IgD-negative memory B cell (primary cell): ENCODE data around the gene ADGRB3. TPM values are rescaled to one million over a fixed set of nuclear protein-coding genes. Genes with fewer than 3 reads are reported as not detected.
"Not testable (repeated sequence)": the region's sequence is repeated elsewhere in the genome, so short reads cannot be mapped to it uniquely, and the experiment has no call there.

Experiments used
- H3K27ac Mint-ChIP-seq, 3 donors: one replicate each; pipeline ENCODE4 v1.8.0; 2020 to 2022; ENCODE audit warnings: mild to moderate bottlenecking in 3 of 3, mixed read lengths in 3 of 3, moderate library complexity in 1 of 3
- H3K27me3 Mint-ChIP-seq: one replicate; pipeline ENCODE4 v1.8.0; 2021; ENCODE audit warnings: mixed read lengths
- H3K36me3 Mint-ChIP-seq: one replicate; pipeline ENCODE4 v1.8.0; 2020; ENCODE audit warnings: mild to moderate bottlenecking, mixed read lengths
- H3K4me1 Mint-ChIP-seq, 3 donors: one replicate each; pipeline ENCODE4 v1.8.0; 2020 to 2022; ENCODE audit warnings: mixed read lengths in 3 of 3, mild to moderate bottlenecking in 1 of 3
- H3K4me3 Mint-ChIP-seq, 4 donors: one replicate each; pipeline ENCODE4 v1.8.0; 2020 to 2022; ENCODE audit warnings: mild to moderate bottlenecking in 4 of 4, mixed read lengths in 4 of 4, moderate library complexity in 3 of 4
- H3K9me3 Mint-ChIP-seq, 3 donors: one replicate each; pipeline ENCODE4 v1.8.0; 2020 to 2021; ENCODE audit warnings: mixed read lengths in 3 of 3, mild to moderate bottlenecking in 1 of 3
- polyA plus RNA-seq: library from polyadenylated mRNA; unstranded; fragments of 300-500 nt; fragmentation: Illumina TruSeq; gene quantifications from one replicate; pipeline ENCODE4 v1.2.3, GENCODE V29; 2021

The ADGRB3 gene
- polyA plus RNA-seq, 1 donor from 2014 or later = not detected

DNA sequence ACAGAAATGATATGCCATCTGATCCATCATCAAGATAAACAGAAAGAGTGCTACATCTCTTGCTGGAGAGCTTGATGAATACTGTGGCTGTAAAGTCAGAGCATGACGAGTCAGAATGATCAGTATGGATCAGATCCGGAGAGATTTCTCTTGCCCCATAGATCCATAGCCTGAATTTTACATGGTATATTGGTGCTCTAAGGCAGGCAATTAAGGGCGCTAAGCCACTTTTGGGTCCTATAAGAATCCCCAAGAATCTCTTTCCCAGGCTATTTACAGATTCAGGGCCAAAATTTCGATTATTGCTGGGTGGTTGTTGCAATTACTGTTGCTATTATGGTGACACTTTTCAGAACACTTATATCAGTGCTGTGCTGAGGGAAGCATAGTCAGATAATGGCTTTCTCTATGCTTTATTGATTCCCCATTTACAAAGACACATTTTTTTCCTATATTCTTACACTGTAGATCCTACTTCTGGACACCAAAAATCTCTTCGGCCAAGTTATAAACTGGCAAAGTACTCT is 94.4 kb downstream of the ADGRB3 start:
- Mint-ChIP-seq H3K9me3 (no peaks in the 10 kb centered on the region), H3K4me1 (no peaks in the 10 kb centered on the region), H3K27ac (no peak overlapping the region), H3K36me3 (no peaks in the 10 kb centered on the region), H3K4me3 (no peak overlapping the region), H3K27me3 (no peaks in the 10 kb centered on the region)

- Mint-ChIP-seq H3K36me3 (no peaks in the 10 kb centered on the region), H3K4me1 (no peaks in the 10 kb centered on the region), H3K27me3 (no peaks in the 10 kb centered on the region), H3K9me3 (no peaks in the 10 kb centered on the region), H3K27ac (no peak overlapping the region), H3K4me3 (no peak overlapping the region)
Measured at GRCh38 chr6:68730291-68731054, 95.4 kb downstream of the ADGRB3 start.

DNA sequence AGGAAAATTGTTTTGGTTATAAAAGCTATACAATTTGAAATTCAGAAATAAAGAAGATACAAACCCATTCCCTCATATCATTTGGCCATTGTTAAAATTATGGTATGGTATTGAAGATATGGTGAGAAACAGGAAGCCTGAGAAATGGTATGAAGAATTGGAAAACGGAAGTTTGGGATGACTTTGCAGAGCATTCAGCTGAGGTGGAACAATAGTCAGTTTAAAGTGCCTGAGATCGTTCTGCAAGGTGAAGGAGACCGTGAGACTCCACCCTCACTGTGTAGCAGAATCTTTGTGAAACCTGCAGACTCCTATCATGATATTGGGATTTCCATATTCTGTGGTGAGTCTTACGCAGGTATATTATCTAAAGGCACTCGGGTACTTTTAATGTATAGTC is 97.3 kb downstream of the ADGRB3 start:
- Mint-ChIP-seq H3K4me1 (no peaks in the 10 kb centered on the region), H3K4me3 (no peak overlapping the region), H3K36me3 (no peaks in the 10 kb centered on the region), H3K9me3 (no peaks in the 10 kb centered on the region), H3K27me3 (no peaks in the 10 kb centered on the region), H3K27ac (no peak overlapping the region)

- Mint-ChIP-seq H3K36me3 (no peaks in the 10 kb centered on the region), H3K4me1 (peaks cover 0 to 3% (median 0%) of the 10 kb centered on the region in 3 donors), H3K27me3 (no peaks in the 10 kb centered on the region)
Measured at GRCh38 chr6:68735866-68736265, 100.8 kb downstream of the ADGRB3 start.

DNA sequence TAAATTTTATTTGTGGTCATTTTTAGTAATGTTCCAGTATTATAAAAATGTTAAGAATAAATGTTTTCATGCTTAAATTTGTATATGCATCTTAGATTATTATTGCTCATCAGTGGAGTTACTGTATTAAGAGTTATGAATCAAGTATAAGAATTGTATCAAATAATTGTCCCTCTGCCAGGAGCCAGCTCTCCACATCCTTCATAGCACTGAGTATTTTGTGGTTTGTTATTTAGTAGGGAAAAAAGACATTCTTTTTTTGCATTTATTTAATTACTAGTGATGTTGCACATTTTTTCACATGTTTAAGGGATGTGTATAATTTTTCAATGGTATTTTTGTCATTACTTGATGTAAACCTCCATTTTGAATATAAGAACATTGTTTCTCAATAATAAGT is 102.0 kb downstream of the ADGRB3 start:
- Mint-ChIP-seq H3K27me3 (no peaks in the 10 kb centered on the region), H3K4me3 (no peak overlapping the region), H3K9me3 (no peaks in the 10 kb centered on the region), H3K4me1 (peaks cover 0 to 3% (median 0%) of the 10 kb centered on the region in 3 donors), H3K36me3 (no peaks in the 10 kb centered on the region), H3K27ac (no peak overlapping the region)

More at GRCh38 chr6:68735866-68736265, 100.8 kb downstream of the ADGRB3 start:
- Mint-ChIP-seq H3K4me3 (no peak overlapping the region), H3K27ac (no peak overlapping the region), H3K9me3 (no peaks in the 10 kb centered on the region)

DNA sequence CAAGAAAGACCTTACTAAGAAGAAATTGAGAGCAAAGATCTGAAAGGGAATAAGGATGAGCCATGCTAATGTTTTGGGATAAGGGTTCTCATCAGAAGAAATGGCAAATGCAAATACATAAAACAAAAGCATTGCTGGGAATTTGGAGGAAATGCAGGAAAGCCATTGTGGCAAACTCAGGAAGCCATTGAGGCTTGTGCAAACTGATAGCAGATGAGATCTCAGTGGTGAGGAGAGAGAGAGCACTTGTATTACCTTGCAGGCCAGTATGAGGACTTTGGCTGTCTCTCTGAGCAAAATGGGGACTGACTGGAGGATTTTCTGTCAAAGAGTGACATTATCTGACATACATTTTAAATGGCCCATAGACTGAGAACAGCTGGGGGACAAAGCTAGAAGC is 103.0 kb downstream of the ADGRB3 start:
- peaks cover 0 to 3% (median 0%) of the 10 kb centered on the region in 3 donors for H3K4me1 Mint-ChIP-seq
- no peaks in the 10 kb centered on the region for H3K36me3 Mint-ChIP-seq
- H3K4me3 Mint-ChIP-seq = no peak overlapping the region
- H3K27me3 Mint-ChIP-seq = no peaks in the 10 kb centered on the region
- H3K27ac Mint-ChIP-seq = no peak overlapping the region
- H3K9me3 Mint-ChIP-seq = no peaks in the 10 kb centered on the region

DNA sequence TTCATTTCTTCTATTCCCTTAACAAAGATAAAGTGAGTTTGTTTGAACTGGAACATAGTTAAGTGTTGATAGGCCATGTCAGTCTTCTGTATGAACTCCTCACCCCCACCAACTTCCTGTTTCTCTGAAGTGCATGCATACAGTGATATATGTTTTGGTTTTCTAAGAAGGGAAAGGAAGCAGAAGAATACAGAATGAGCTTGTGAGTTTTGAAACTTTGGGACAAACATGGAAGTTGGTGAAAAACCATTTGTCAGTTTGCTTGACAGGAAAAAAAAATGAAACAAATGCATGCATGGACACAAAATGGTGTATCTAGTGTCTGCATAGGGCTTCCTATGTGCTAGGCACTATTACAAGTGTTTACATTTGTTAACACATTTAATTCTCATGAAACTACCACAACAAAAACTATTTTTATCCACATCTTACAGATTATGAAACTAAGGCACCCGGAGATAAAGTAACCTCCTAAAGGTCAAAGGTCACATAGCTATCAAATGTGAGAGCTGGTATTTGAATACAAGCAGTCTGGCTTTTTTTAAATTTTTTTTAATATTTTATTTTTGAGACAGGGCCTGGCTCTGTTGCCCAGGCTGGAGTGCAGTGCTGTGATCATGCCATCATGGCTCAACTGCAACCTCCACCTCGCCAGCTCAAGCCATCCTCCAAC is 105.9 kb downstream of the ADGRB3 start:
- peaks cover 0 to 3% (median 0%) of the 10 kb centered on the region in 3 donors for H3K4me1 Mint-ChIP-seq
- H3K27ac Mint-ChIP-seq = no peak overlapping the region
- H3K27me3 Mint-ChIP-seq = no peaks in the 10 kb centered on the region
- H3K36me3 Mint-ChIP-seq = no peaks in the 10 kb centered on the region
- H3K4me3 Mint-ChIP-seq = no peak overlapping the region
- H3K9me3 Mint-ChIP-seq = no peaks in the 10 kb centered on the region

GRCh38 chr6:68741501-68742386 is 106.7 kb downstream of the ADGRB3 start:
- Mint-ChIP-seq H3K27me3 (no peaks in the 10 kb centered on the region), H3K27ac (no peak overlapping the region), H3K36me3 (no peaks in the 10 kb centered on the region), H3K4me3 (no peak overlapping the region), H3K4me1 (peaks cover 0 to 3% (median 0%) of the 10 kb centered on the region in 3 donors), H3K9me3 (no peaks in the 10 kb centered on the region)

GRCh38 chr6:68743099-68743498 is 108.0 kb downstream of the ADGRB3 start:
- Mint-ChIP-seq H3K27me3 (no peaks in the 10 kb centered on the region), H3K4me3 (no peak overlapping the region), H3K9me3 (peaks cover 0 to 2% (median 0%) of the 10 kb centered on the region in 3 donors), H3K4me1 (peaks cover 0 to 3% (median 0%) of the 10 kb centered on the region in 3 donors), H3K27ac (no peak overlapping the region), H3K36me3 (no peaks in the 10 kb centered on the region)

DNA sequence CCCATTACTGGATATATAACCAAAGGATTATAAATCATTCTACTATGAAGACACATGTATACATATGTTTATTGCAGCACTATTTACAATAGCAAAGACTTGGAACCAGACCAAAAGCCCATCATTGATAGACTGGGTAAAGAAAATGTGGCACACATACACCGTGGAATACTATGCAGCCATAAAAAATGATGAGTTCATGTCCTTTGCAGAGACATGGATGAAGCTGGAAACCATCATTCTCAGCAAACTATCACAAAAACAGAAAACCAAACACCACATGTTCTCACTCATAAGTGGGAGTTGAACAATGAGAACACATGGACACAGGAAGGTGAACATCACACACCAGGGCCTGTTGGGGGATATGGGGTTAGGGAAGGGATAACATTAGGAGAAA is 109.3 kb downstream of the ADGRB3 start:
- not testable (repeated sequence) for H3K9me3 Mint-ChIP-seq, H3K36me3 Mint-ChIP-seq, H3K27ac Mint-ChIP-seq, H3K4me3 Mint-ChIP-seq, H3K4me1 Mint-ChIP-seq, H3K27me3 Mint-ChIP-seq

- no peaks in the 10 kb centered on the region for H3K27me3 Mint-ChIP-seq
- H3K9me3 Mint-ChIP-seq = peaks cover 0 to 2% (median 0%) of the 10 kb centered on the region in 3 donors
- no peak overlapping the region for H3K4me3 Mint-ChIP-seq
- no peaks in the 10 kb centered on the region for H3K36me3 Mint-ChIP-seq
- H3K27ac Mint-ChIP-seq = no peak overlapping the region
- no peaks in the 10 kb centered on the region for H3K4me1 Mint-ChIP-seq
Measured at GRCh38 chr6:68746376-68746775, 111.3 kb downstream of the ADGRB3 start.

- H3K4me1 Mint-ChIP-seq = no peaks in the 10 kb centered on the region
- H3K27ac Mint-ChIP-seq = no peak overlapping the region
- H3K36me3 Mint-ChIP-seq = no peaks in the 10 kb centered on the region
- H3K27me3 Mint-ChIP-seq = no peaks in the 10 kb centered on the region
- peaks cover 0 to 2% (median 0%) of the 10 kb centered on the region in 3 donors for H3K9me3 Mint-ChIP-seq
- H3K4me3 Mint-ChIP-seq = no peak overlapping the region
Measured at GRCh38 chr6:68747110-68747790, 112.2 kb downstream of the ADGRB3 start.

- not testable (repeated sequence) for H3K27me3 Mint-ChIP-seq, H3K4me3 Mint-ChIP-seq, H3K27ac Mint-ChIP-seq, H3K4me1 Mint-ChIP-seq, H3K9me3 Mint-ChIP-seq, H3K36me3 Mint-ChIP-seq
Measured at GRCh38 chr6:68747832-68748231, 112.8 kb downstream of the ADGRB3 start.

GRCh38 chr6:68754681-68755213 is 119.7 kb downstream of the ADGRB3 start:
- no peaks in the 10 kb centered on the region for H3K27me3 Mint-ChIP-seq
- H3K36me3 Mint-ChIP-seq = no peaks in the 10 kb centered on the region
- H3K9me3 Mint-ChIP-seq = peaks cover 0 to 2% (median 1%) of the 10 kb centered on the region in 3 donors
- H3K4me1 Mint-ChIP-seq = no peaks in the 10 kb centered on the region
- H3K27ac Mint-ChIP-seq = no peak overlapping the region
- H3K4me3 Mint-ChIP-seq = no peak overlapping the region
